Sigmoid colon (tissue), 4 donors: ENCODE measurements around the gene TOX3.

Experiments used
- CTCF ChIP-seq, 4 experiments: fragments of 450-650 bp in 3 of 4; fragments of 200-600 bp in 1 of 4; IDR thresholded peaks; one replicate each; pipeline ENCODE4 v1.5.1; 2016 to 2019; ENCODE audit warnings: antibody characterized with exemption in 4 of 4, mild to moderate bottlenecking in 3 of 4, moderate library complexity in 2 of 4
- EP300 ChIP-seq, 4 donors: sonication (generic); formaldehyde crosslinking; IDR thresholded peaks; one replicate each; pipeline ENCODE4 v1.6.1; 2017; ENCODE audit warnings: antibody characterized with exemption in 4 of 4
- POLR2A ChIP-seq, 2 donors: fragments of 450-650 bp; IDR thresholded peaks; one replicate each; pipeline ENCODE4 v1.6.1; 2016; ENCODE audit warnings: antibody characterized with exemption in 2 of 2, mild to moderate bottlenecking in 2 of 2, moderate library complexity in 2 of 2
- POLR2AphosphoS5 ChIP-seq, 4 donors: sonication (generic); formaldehyde crosslinking; IDR thresholded peaks; one replicate each; pipeline ENCODE4 v1.6.1; 2017; ENCODE audit warnings: antibody characterized with exemption in 4 of 4

GRCh38 chr16:52569701-52570100, 22.8 kb upstream of the TOX3 start:
- TF ChIP-seq CTCF (IDR thresholded peaks at IDR 0.05) (no peak), POLR2A (IDR thresholded peaks at IDR 0.05) (no peak), POLR2AphosphoS5 (IDR thresholded peaks at IDR 0.05) (no peak), EP300 (IDR thresholded peaks at IDR 0.05) (no peak)
